LNCAP (cell line): ENCODE data around the gene LCN1.

Experiments
- CTCF ChIP-seq: fragments of 450-650 bp; IDR thresholded peaks from 2 replicates; pipeline ENCODE4 v1.5.1; 2017; ENCODE audit warnings: mild to moderate bottlenecking

LCN1 gene

GRCh38 chr9:135520916-135521607 lies at the start of gene LCN1:
TSS of gene LCN1 (plus strand) at chr9:135521440. CDS start at chr9:135521498, 58 bp downstream.
- TF ChIP-seq CTCF, result no peak

GRCh38 chr9:135471791-135472640 lies 49.2 kb upstream of the LCN1 start:
- no peak for TF ChIP-seq CTCF

GRCh38 chr9:135473972-135474543 lies 47.2 kb upstream of the LCN1 start:
- TF ChIP-seq CTCF, result no peak

- TF ChIP-seq CTCF, result peak; percentile 26; the same call in 1 of the 2 replicates
Measured at GRCh38 chr9:135474915-135475314, 46.3 kb upstream of the LCN1 start.

GRCh38 chr9:135476561-135477355 lies 44.5 kb upstream of the LCN1 start:
- TF ChIP-seq CTCF, result no peak

GRCh38 chr9:135478191-135478590 lies 43.0 kb upstream of the LCN1 start:
- TF ChIP-seq CTCF, result no peak

GRCh38 chr9:135478829-135479468 lies 42.3 kb upstream of the LCN1 start:
- TF ChIP-seq CTCF, result peak; percentile 31; the same call in 1 of the 2 replicates
